GM19397 (cell line): ENCODE measurements around the gene TMEM132A.

Source experiments
- ATAC-seq: cut with Tn5 transposase; IDR thresholded peaks from one replicate; pipeline ENCODE4 v1.9.1; 2021; ENCODE audit warnings: mild to moderate bottlenecking, moderate library complexity; ENCODE audit not compliant: unreplicated experiment

Gene TMEM132A

DNA sequence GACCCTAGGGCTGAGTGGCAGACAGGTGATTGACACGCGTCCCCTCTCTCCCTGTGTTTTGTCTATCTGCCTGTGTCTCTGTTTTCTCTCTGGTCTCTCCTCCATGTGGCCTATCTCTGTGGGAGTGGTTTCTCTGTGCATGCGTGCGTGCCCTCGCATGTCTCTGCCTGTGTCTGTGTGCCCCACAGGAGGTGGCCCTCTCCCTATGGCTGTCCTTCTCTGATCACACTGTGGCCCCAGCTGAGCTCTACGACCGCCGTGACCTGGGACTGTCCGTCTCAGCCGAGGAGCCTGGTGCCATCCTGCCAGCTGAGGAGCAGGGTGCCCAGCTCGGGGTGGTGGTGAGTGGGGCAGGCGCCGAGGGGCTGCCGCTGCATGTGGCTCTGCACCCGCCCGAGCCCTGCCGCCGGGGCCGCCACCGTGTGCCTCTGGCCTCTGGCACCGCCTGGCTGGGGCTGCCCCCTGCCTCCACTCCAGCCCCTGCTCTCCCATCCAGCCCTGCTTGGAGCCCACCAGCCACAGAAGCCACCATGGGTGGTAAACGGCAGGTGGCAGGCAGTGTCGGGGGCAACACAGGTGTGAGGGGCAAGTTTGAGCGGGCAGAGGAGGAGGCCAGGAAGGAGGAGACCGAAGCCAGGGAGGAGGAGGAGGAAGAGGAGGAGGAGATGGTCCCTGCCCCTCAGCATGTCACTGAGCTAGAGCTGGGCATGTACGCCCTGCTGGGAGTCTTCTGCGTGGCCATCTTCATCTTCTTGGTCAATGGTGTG lies 11.6 kb downstream of the TMEM132A start:
- ATAC-seq = no peak

DNA sequence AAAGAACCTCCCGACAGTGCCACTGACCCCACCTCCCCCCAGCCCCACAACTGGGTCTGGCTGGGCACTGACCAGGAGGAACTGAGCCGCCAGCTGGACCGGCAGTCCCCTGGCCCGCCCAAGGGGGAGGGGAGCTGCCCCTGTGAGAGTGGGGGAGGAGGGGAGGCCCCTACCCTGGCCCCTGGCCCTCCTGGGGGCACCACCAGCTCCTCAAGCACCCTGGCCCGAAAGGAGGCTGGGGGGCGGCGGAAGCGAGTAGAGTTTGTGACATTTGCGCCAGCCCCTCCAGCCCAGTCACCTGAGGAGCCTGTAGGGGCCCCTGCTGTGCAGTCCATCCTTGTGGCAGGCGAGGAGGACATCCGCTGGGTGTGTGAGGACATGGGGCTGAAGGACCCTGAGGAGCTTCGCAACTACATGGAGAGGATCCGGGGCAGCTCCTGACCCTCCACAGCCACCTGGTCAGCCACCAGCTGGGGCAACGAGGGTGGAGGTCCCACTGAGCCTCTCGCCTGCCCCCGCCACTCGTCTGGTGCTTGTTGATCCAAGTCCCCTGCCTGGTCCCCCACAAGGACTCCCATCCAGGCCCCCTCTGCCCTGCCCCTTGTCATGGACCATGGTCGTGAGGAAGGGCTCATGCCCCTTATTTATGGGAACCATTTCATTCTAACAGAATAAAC lies 12.3 kb downstream of the TMEM132A start:
- ATAC-seq = no peak

GRCh38 chr11:60937144-60937527 lies 12.9 kb downstream of the TMEM132A start:
- no peak for ATAC-seq

GRCh38 chr11:60937811-60938210 lies 13.6 kb downstream of the TMEM132A start:
- ATAC-seq = no peak

- no peak for ATAC-seq
Measured at GRCh38 chr11:60938500-60938899, 14.2 kb downstream of the TMEM132A start.

DNA sequence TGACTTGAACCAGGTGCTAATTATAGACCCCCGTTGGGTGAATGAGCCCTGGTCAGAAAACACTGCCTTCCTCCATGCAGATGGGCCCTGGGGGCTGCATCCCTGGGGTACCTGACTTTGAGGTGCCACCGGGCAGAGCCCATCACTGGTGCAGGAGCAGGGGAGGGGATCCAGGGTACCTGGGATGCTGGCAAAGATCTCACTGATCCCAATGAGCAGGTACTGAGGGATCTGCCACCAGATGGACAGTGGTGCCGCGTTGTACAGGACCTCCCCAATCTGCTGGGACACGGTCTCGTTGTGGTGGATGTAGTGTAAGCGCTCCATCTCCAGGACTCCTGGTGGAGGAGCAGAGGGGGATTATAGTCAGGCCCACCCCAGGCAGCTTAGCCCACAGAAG lies 15.0 kb downstream of the TMEM132A start:
- no peak for ATAC-seq

- ATAC-seq = no peak
Measured at GRCh38 chr11:60939855-60940254, 15.6 kb downstream of the TMEM132A start.

DNA sequence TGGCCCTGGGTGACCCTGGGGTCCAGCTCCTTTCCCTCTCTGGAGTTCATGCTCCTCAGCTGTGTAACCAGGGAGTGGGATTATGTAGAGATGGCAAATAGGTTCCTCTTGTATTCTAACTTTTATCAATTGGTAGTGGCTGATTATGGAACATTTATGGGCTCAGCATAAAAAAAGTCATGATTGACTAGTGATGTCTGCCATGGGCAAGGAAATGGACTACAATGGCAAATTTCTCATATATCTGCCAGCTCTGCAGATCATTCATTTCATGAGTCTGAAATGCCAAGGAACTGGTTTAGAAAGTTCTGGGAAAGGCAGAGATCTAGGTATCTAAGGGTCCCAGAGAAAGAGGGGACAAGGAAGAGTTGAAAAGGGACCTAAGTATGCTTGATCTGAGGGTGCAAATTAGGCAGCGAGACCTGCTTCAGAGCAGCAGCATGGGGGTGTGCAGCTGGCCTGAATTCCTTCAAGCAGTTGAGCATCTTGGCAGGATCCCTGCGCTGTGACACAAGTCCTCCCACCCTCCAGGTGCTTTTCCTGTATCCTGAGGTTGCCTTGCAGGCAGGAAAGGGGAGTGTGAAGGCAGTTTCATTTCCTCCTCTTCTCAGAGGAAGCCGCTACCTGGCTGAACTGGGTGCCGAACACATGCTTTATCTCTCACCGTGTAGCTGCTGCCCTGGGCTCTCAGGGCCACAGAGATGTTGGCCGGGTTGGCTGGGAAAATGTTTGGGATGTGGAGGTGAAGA lies 17.3 kb downstream of the TMEM132A start:
- ATAC-seq = no peak

- ATAC-seq = no peak
Measured at GRCh38 chr11:60942219-60942618, 18.0 kb downstream of the TMEM132A start.

DNA sequence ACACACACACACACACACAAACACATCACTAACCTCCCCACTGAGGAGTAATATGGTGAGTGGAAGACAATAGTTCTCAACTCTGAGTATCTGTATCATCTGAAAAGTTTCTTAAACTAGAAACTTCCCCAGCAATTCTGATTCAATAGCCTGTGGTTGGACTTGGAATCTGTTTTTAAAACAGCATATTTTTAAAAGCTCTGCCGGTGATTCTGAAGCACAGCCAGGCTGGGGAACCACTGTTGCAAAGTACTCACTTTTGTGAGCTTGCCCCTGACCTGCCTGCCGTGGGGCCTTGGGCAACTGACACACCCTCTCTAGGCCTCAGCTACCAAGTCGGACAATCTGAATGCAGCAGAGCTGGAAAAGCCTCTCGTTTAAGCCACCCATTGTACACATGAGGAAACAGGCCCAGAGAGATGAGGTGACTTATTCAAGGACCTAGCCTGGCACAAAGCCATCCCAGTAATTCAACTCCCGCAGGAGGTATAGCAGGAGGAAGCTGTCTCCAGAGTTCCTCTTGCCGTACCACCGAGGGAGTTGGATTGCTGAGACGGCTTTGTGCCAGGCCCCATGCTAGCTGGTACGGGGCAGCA lies 18.8 kb downstream of the TMEM132A start:
- ATAC-seq = no peak

DNA sequence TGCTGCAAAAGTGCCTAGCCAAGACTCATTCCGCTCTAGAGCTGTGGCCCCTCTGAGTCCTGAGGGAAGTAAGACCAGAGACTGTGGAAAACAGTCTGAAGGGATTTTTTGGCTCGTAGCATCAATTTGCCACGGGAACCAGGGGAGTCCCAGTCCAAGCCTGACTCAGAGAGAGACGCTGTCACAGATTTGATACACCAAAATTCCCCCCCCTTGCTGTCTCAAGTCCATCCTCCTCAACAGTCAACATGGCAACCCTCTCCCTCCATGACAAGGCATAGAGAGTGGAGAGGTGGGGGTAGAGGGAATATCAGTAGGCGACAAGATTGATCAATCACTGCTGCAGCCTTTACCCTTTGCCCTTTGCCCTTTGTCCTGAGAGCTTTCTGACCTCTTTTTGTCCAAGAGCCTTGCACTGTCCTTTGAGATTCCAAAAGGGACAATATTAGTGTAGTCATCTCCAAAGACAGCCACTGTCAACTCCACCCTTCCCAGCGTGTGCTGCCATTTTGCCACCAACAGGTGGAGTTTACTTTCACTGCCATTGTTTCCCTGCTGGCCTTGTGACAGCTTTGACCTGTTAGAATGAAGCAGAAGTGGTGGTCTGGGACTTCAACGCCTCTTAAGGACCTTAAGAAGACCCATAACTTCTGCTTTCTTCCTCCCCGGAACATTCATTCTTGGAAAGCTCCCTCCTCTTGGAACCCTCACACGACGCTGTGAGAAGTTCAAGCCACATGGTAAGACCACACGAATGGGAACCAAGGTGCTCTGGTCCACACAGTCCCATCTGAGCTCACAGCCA lies 20.4 kb downstream of the TMEM132A start:
- ATAC-seq = no peak

GRCh38 chr11:60945295-60945667 lies 21.0 kb downstream of the TMEM132A start:
- no peak for ATAC-seq

- no peak for ATAC-seq
Measured at GRCh38 chr11:60946601-60947264, 22.5 kb downstream of the TMEM132A start.

- ATAC-seq = no peak
Measured at GRCh38 chr11:60947700-60948099, 23.4 kb downstream of the TMEM132A start.

- ATAC-seq = no peak
Measured at GRCh38 chr11:60948250-60948649, 24.0 kb downstream of the TMEM132A start.

- ATAC-seq = no peak
Measured at GRCh38 chr11:60950024-60950423, 25.8 kb downstream of the TMEM132A start.

DNA sequence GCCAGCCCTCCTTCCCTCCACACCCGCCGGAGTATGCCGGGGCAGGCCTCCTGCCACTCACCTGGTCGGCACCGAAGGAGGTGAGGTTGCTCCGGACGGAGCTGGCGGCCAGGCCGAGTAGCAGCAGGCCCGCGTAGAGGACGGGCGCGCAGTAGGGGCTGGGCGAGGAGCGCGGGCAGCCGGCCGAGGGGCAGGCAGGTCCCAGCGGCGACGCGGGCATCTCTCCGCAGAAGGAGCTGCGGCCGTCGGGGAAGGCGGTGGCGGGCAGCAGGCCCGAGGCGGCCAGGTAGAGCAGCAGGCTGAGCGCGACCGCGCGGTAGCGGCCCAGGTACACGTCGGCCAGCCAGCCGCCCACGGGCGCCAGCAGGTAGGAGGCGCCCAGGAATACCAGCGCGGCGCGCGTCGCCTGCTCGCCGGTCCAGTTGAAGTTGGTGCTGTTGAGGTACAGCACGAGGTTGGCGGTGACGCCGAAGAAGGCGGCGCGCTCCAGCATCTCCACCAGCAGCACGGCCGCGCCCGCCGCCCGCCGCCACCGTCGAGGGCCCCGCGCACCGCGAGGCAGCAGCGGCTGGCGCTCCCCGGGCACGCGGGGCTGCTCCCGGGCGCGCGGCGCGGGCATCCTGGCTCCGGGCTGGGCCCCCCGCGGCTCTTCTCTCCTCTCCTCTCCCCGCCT lies 26.8 kb downstream of the TMEM132A start:
- no peak for ATAC-seq

DNA sequence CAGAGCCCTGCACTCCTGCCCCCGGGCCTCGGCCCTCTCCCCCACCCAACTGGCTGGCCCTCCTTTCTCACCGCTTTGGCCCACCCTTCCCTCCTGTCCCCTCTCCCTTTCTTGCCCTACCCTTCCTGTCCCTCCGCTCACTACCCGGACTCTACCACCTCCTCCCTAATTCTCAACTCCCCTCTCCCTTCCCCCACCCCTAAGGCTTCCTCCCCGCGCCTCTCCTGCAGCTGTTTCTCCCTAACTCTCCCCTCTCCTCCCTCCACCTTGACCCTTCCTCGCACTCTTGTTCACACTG lies 27.3 kb downstream of the TMEM132A start:
- ATAC-seq = no peak

DNA sequence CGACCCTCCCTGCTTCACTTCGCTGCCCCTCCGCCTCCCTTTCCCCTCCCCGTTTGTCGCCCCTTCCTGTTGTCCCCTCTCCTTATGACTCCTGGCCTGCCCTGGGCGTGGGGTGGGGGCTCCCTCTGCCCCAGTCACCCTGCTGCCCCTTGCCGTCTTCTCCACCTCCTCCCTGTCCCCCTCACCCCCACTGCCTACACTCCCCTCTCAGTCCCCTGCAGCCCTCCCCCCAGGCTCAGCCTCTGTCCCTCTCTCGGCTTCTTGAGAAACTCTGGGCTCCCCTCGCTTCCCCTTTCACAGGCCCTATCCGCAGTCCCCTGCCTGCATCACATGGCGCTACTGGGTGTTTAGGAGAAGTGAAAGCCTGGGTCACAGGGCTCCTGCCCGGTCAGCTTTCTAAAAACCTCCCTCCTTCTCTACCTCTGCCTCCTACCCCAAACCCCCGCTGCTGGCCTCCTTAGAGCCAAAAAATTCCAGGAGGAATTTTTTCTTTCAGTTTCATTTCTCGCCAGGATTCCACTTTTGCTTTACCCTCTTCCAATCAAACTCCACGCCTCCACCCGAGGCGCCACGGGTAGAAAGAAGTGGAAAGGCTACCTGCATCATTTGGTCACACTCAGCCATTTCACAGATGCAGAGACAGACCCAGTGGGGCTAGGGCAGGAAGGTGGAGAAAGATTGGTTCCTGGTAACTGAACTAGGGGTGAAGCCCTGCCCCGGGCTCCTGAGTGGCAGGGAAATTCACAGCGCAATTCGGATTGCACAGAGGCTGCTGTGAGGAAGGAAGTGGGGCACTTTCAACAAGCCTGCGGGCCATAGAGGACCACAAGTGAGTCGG lies 27.9 kb downstream of the TMEM132A start, which contains the start of gene SLC15A3:
TSS of gene SLC15A3 (minus strand) at position 273 of the 838 bp plus-strand sequence. CDS start 625 bp downstream, outside the sequence.
- peak; percentile 73 for ATAC-seq
